ENCODE data around the gene CSTPP1. TPM values are rescaled to one million over a fixed set of nuclear protein-coding genes. Genes with fewer than 3 reads are reported as not detected.
"Not testable (repeated sequence)": the region's sequence is repeated elsewhere in the genome, so short reads cannot be mapped to it uniquely, and the experiment has no call there.

CSTPP1 gene
- total RNA-seq, 1 donor from 2014 or later, result 9.6 TPM

DNA sequence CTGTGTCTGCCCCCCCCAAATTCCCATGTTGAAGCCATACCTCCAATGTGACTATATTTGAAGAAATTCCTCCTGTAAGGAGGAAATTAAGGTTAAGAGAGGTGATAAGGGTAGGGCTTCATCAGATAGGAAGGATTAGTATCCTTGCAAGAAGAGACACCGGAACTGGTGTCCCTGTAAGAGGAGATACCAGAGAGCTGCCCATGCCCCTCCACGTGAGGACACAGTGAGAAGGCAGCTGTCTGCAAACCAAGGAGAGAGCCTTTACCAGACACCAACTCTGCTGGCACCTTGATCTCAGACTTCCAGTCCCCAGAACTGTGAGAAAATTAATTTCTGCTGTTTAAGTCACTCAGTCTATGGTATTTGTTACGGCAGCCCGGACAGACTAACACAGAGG, 130.8 kb downstream of the CSTPP1 start:
- ATAC-seq, result no peak
- intact Hi-C loops (cut with micrococcal nuclease), result no loop called here

GRCh38 chr11:47070769-47071168, 134.2 kb downstream of the CSTPP1 start:
- intact Hi-C loops (cut with micrococcal nuclease), result no loop called here
- no peak for ATAC-seq
- no peak for DNase-seq

More for the DNA sequence above, 130.8 kb downstream of the CSTPP1 start:
- DNase-seq, result no peak

DNA sequence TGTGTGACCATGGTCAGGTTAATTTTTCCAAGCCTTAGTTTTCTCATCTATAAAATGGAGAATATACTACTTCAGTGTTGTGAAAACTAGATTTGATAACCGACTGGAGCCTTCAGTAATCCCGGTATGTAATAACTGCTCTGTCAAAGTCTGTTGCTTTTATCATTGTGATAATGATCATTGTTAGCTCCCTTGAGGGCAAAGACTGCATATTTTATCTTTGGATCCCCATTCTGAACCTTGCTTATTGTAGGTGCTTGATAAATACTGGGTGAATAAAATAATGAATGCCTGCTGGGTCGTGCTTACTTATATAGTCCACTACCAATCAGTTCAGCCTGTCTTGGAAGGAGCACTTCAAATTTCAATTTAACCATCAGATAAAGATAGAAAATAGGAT, 134.8 kb downstream of the CSTPP1 start:
- no peak for DNase-seq
- no peak for ATAC-seq
- intact Hi-C loops (cut with micrococcal nuclease), result no loop called here

- ATAC-seq (peak; percentile 84), DNase-seq (peak; percentile 47)
- intact Hi-C loops (cut with micrococcal nuclease), result no loop called here
Measured at GRCh38 chr11:47071791-47072261, 135.3 kb downstream of the CSTPP1 start.

DNA sequence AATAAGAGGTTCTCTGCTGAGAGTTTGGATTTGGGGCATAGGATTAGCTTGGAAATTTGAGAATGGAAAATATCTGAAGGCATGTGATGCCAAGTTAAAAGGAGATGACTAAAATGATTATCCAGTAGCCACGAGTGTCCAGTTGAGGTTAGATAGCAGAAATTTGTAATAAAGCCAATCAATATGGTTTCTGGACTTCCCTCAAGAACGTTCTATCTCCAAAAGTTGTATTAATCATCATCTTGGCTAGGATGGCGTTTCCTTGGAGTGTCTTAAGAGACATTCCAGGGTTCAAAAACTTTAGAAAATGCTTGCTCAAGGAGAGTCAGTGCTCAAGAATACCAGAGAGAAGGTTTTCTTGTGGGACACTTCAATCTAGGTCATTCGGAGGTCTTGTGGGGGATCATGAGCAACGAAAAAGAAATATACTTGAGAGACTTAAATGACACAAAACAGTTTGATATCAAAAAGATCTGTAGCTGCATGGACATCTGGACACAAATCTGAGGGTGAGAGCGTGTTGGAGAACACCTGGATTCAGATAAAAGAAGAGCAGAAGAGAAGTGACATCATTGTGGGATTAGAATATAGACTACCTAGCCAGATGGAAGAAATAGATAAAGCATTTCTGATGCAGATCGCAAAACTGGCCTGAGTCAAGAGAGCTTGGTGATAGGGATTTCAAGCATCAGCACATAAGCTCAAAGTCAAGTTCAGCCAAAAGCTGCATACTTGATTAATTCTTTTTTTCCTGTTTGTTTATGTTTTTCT, 142.4 kb downstream of the CSTPP1 start:
- intact Hi-C loops (cut with micrococcal nuclease), result no loop called here
- ATAC-seq, result no peak
- no peak for DNase-seq

GRCh38 chr11:47080775-47081174, 144.2 kb downstream of the CSTPP1 start:
- DNase-seq; intact Hi-C loops (cut with micrococcal nuclease); ATAC-seq: not testable (repeated sequence)

- intact Hi-C loops (cut with micrococcal nuclease), result no loop called here
- DNase-seq (no peak), ATAC-seq (no peak)
Measured at GRCh38 chr11:47083913-47084312, 147.4 kb downstream of the CSTPP1 start.

DNA sequence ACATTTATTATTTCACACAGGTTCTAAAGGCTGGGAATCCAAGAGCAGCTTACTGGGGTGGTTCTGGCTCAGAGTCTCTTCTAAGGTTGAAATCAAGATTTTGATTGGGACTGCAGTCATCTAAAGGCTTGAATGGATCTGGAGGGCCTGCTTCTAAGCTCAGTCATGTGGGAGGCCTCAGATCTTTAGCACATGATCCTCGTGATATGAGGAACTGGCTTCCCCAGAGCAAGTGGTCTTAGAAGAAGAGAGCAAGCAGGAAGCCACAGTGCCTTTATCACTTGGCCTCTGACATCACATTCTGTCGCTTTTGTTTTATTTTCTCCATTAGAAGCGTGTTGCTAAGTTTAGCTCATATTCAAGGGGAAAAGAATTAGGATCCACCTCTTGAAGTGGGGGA, 151.2 kb downstream of the CSTPP1 start:
- DNase-seq (no peak), ATAC-seq (no peak)
- intact Hi-C loops (cut with micrococcal nuclease), result no loop called here

GRCh38 chr11:47093541-47093940, 157.0 kb downstream of the CSTPP1 start:
- intact Hi-C loops (cut with micrococcal nuclease), result no loop called here
- DNase-seq (no peak), ATAC-seq (no peak)

DNA sequence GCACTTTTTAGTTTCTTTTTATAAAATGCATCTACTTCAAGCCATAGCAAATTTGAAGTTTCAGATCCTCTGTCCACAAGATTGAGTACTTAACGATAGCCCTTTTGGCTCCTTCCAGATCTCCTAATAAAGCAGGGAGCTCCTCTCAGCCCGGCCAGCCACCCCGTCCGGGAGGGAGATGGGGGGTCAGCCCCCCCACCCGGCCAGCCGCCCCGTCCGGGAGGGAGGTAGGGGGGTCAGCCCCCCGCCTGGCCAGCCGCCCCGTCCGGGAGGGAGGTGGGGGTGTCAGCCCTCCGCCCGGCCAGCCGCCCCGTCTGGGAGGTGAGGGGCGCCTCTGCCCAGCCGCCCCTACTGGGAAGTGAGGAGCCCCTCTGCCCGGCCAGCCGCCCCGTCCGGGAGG, 160.3 kb downstream of the CSTPP1 start:
- DNase-seq; intact Hi-C loops (cut with micrococcal nuclease); ATAC-seq: not testable (repeated sequence)

DNA sequence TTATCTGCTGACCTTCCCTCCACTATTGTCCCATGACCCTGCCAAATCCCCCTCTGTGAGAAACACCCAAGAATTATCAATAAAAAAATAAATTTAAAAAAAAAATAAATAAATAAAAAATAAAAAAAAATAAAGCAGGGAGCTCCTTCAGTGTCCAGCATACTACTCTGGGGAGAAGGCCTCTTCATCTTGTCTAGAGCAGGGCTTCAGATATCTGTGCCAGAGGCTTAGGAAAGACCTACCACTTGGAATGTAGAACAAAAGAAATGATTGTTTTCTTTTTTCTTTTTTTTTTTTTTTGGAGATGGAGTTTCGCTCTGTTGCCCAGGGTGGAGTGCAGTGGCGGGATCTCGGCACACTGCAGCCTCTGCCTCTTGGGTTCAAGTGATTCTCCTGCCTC, 161.7 kb downstream of the CSTPP1 start:
- ATAC-seq; DNase-seq; intact Hi-C loops (cut with micrococcal nuclease): not testable (repeated sequence)

DNA sequence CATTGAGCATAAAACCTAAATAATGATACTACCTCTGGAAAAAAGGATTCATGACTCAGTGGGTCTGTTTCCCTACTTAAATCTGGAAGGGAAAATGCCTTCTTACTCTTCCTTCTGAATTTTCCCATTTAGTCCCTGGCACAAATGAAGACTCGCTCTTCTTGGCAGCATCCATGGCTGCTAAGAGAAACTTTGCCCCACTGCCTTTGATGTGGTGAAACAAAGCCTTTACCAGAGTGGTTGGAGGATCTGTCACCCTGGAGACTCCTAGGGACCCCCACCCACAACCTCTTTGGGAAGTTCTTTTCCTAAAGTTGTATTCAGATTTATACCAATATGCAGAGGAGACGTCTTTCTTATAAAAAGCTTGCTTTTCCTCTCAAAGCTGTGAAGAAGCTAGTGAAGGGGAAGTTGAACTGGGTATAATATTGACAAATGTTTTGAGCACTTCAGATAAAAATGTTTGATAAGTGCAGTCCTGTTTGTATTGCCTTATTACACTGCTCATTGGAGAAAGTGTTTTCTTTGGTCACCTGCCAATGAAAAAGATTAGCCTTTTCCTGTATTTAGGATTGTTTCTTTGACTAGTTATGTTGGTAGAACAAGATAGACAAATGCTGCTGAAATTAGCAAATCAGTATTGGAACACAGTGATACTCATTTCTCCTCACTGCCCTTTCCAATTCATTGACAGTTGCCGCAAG, 162.8 kb downstream of the CSTPP1 start:
- no peak for DNase-seq
- no peak for ATAC-seq
- intact Hi-C loops (cut with micrococcal nuclease), result no loop called here

GRCh38 chr11:47099918-47100315, 163.4 kb downstream of the CSTPP1 start:
- no peak for DNase-seq
- intact Hi-C loops (cut with micrococcal nuclease), result no loop called here
- ATAC-seq, result no peak

- DNase-seq, result no peak
- intact Hi-C loops (cut with micrococcal nuclease), result no loop called here
- no peak for ATAC-seq
Measured at GRCh38 chr11:47101406-47101805, 164.8 kb downstream of the CSTPP1 start.

GRCh38 chr11:47104261-47104950, 167.8 kb downstream of the CSTPP1 start:
- intact Hi-C loops (cut with micrococcal nuclease), result no loop called here
- ATAC-seq, result no peak
- DNase-seq, result no peak

DNA sequence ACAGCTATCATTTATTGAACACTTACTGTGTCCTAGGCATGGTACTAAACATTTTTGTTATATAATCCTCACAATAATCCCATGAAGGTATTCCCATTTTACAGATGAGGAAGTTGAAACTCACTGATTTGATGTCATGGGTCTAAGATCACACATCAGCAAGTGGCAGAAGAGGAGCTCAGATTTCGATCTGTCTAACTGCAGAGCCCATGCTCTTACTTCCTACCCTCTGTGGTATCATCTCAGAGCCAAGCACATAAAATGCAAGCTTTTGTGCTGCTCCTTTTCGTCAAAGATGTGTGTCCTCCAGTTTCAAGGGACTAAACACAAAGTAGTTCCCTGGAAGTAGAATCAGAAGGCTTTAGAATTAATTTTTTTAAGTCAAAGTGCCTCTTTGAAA, 169.0 kb downstream of the CSTPP1 start:
- intact Hi-C loops (cut with micrococcal nuclease), result no loop called here
- no peak for DNase-seq
- ATAC-seq, result no peak

GRCh38 chr11:47105974-47106373, 169.4 kb downstream of the CSTPP1 start:
- ATAC-seq, result no peak
- no peak for DNase-seq
- intact Hi-C loops (cut with micrococcal nuclease), result no loop called here

GRCh38 chr11:47106798-47107411, 170.3 kb downstream of the CSTPP1 start:
- intact Hi-C loops (cut with micrococcal nuclease), result no loop called here
- no peak for ATAC-seq
- DNase-seq, result no peak

GRCh38 chr11:47107744-47108143, 171.2 kb downstream of the CSTPP1 start:
- intact Hi-C loops (cut with micrococcal nuclease), result no loop called here
- ATAC-seq, result no peak
- no peak for DNase-seq

DNA sequence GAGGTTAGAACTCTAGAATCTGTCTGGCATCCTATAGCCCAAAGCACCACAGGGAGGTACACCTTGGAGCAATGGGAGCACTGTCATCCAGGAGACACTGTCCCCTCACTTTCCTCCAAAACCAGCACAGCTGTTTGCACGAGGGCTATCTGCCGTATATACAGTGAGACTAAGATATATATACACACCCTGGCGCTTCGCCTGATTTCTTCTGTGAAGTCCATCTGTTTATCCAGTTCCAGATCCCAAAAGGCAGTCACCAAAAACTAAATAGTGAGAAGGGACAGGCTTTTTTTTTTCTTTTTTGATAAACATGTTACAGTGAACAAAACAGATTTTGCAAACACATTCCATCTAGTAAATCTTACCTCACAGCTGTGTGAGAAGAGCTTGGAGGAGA, 171.7 kb downstream of the CSTPP1 start:
- DNase-seq (no peak), ATAC-seq (no peak)
- intact Hi-C loops (cut with micrococcal nuclease), result no loop called here
